Bronchial epithelial cell (primary cell): Measurements from ENCODE around the gene MGME1. TPM values are rescaled to one million over a fixed set of nuclear protein-coding genes. Genes with fewer than 3 reads are reported as not detected.

Experiments used
- DNase-seq: peaks from one replicate; pipeline ENCODE4 v3.0.0-alpha.2; 2010; ENCODE audit warnings: low read depth
- FAIRE-seq: peaks from 2 replicates; lab custom pipeline; 2011; peaks lifted over from hg19 to GRCh38; lab: Jason Lieb, UNC
- H3K27me3 ChIP-seq: 2 replicates; pipeline ENCODE4 v1.5.1; 2011; ENCODE audit warnings: low read length; ENCODE audit not compliant: control insufficient read depth, insufficient read depth
- H3K36me3 ChIP-seq: 2 replicates; pipeline ENCODE4 v1.5.1; 2011; ENCODE audit warnings: low read length; ENCODE audit not compliant: control insufficient read depth, insufficient read depth
- H3K4me3 ChIP-seq: 2 replicates; pipeline ENCODE4 v1.5.1; 2011; ENCODE audit warnings: mild to moderate bottlenecking, low read depth, low read length, control low read depth
- total RNA-seq: library from RNA; depleted of rRNA; stranded (reverse); fragments of >200 nt; gene quantifications from 2 replicates; pipeline ENCODE4 v1.2.1, GENCODE V29; 2014
- TF ChIP-seq, protein P1 (sequence below): IDR thresholded peaks from 2 replicates; pipeline ENCODE4 v1.5.1; 2011; ENCODE audit warnings: mild to moderate bottlenecking, moderate library complexity, low read length, control low read depth, inconsistent platforms; ENCODE audit not compliant: insufficient read depth, severe bottlenecking

Gene MGME1
- total RNA-seq, 1 donor from 2014 or later = 10.3 TPM

DNA sequence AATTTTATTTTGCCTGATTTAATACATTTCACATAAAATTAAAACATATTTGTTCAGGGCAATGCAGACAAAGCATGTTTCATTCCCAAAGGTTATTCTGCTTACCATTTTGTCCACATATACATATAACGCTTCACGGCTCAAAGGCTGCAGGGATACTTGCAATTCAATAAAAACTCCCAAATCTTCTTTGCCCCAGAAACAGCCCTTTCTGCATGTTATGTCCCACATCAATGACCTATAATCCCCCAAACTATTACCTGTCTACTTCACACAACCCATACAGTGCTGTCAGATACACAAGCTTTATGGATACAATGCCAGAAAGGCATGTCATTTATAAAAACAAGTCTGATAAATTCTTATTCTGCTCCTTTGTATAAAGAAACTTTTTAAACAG is 20.4 kb upstream of the MGME1 start:
- no peak for FAIRE-seq
- TF ChIP-seq, protein P1, sequence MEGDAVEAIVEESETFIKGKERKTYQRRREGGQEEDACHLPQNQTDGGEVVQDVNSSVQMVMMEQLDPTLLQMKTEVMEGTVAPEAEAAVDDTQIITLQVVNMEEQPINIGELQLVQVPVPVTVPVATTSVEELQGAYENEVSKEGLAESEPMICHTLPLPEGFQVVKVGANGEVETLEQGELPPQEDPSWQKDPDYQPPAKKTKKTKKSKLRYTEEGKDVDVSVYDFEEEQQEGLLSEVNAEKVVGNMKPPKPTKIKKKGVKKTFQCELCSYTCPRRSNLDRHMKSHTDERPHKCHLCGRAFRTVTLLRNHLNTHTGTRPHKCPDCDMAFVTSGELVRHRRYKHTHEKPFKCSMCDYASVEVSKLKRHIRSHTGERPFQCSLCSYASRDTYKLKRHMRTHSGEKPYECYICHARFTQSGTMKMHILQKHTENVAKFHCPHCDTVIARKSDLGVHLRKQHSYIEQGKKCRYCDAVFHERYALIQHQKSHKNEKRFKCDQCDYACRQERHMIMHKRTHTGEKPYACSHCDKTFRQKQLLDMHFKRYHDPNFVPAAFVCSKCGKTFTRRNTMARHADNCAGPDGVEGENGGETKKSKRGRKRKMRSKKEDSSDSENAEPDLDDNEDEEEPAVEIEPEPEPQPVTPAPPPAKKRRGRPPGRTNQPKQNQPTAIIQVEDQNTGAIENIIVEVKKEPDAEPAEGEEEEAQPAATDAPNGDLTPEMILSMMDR = no peak
- H3K36me3 ChIP-seq = peaks cover 26% of the 10 kb centered on the region

DNA sequence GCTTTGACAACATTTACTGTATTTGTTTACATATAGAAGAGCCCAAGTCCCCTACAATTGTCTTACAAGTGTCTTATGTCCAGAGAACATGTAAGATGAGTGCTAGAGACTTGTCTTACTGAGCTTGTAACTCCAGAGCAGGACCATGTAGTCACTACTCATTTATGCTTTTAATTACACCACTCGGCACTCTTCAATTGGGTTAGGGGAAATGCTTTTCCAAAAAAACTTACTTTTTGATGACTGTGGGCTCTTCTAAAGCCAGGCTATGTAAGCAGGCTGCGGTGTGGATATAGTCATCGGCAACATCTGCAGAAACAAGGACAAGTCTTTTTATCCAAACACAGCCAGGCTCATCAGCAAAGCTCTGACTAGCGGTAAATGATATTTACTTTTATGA is 18.9 kb upstream of the MGME1 start:
- Histone ChIP-seq H3K27me3 (no peaks in the 10 kb centered on the region), H3K36me3 (peaks cover 27% of the 10 kb centered on the region), H3K4me3 (no peak overlapping the region)
- TF ChIP-seq, protein P1 = no peak
- no peak for DNase-seq
- no peak for FAIRE-seq

More for the DNA sequence above, 20.4 kb upstream of the MGME1 start:
- Histone ChIP-seq H3K27me3 (no peaks in the 10 kb centered on the region), H3K4me3 (no peak overlapping the region)
- DNase-seq = no peak

DNA sequence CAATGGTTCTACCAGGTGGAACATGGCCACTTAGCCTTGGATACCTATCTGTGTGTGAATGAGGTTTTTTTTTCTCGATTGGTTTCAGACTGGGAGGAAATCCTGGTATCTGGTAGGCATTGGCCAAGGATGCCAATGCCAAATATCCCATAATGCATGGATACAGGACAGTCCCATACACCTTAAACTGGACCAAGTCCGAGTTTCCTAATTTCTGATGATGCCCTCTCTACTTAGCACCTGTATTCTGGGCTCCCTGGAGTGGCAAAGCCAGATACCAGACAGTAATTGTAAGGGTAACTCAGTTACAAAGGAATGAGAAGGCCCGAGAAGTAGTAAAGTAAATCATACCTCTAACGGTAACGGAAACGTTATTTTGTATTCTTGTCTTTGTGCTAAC is 18.1 kb upstream of the MGME1 start:
- TF ChIP-seq, protein P1 = no peak
- H3K4me3 ChIP-seq = no peak overlapping the region
- peaks cover 24% of the 10 kb centered on the region for H3K36me3 ChIP-seq
- no peak for DNase-seq
- FAIRE-seq = no peak
- no peaks in the 10 kb centered on the region for H3K27me3 ChIP-seq

DNA sequence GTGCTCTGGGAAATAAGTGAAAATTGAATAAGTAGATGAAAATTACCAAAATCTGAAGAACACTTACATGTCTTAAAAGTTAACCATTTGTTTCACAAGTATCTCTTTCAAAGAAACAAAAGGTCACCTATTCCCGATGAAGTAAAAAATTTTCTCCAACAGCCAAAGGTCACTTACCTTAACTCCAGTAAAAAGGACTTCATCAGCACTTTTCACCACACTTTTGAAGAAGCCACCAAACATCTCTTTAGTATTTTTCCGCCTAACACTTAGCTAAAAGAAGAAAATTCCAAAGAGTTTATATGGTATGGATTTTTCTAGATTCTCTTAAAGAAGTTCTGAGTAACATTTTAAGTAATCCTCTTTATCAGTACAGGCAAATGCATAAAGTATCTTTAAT is 17.5 kb upstream of the MGME1 start:
- no peak for FAIRE-seq
- TF ChIP-seq, protein P1 = no peak
- Histone ChIP-seq H3K27me3 (no peaks in the 10 kb centered on the region), H3K4me3 (no peak overlapping the region), H3K36me3 (peaks cover 26% of the 10 kb centered on the region)
- no peak for DNase-seq

DNA sequence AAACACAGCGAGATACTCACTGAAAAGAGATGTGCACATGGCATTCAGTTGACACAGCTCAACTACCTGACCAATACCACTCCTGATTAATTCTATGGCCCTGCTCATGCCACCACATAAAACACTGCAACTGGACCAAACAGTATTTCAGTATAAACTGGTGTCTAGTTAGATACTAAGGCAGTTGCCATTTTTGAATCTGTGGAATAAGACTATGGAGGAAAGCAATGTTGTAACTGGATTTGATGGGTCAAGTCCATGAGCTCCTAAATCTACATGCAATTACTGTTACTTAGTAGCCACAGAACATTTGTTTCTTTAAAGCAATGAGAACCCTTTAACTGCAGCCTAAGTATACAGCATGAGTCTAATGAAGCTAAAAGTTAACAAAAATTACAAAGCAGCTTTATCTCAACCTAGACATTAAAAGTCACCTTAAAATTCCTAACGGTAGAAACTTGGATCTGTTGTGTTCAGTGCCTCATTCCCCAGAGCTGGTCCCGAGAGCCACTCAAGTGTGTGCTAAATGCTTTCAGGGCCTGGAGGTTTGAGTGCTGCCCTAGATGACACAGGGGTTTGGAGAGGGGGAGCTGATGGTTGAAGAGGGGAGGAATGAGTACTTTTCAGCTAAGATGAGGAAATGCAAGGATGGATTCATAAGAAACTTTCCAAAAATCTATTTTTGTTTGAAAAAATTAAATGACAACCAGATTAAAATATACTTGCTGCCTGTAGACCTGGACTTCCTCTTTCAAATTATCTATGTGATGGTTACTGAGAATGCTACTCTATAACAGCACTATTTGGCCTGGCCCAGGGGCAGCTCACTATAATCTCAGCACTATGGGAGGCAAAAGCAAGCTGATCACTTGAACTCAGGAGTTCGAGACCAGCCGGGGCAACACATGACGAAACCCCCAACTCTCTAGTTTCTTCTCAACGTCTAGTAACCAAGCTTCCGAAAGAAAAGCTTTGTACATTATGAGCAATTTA is 15.8 kb upstream of the MGME1 start:
- no peak overlapping the region for H3K4me3 ChIP-seq
- H3K27me3 ChIP-seq = no peaks in the 10 kb centered on the region
- FAIRE-seq (no peak), DNase-seq (no peak)
- peaks cover 25% of the 10 kb centered on the region for H3K36me3 ChIP-seq
- TF ChIP-seq, protein P1 = no peak
